IPS DF 4.7 (cell line): ENCODE measurements around the gene MCM3.

ENCODE experiments used
- DNase-seq: peaks from one replicate; pipeline ENCODE4 v3.0.0-alpha.2; 2013; ENCODE audit warnings: low spot score; ENCODE audit errors: extremely low read depth

Gene MCM3

GRCh38 chr6:52251113-52251512 is 33.4 kb downstream of the MCM3 start:
- no peak for DNase-seq

DNA sequence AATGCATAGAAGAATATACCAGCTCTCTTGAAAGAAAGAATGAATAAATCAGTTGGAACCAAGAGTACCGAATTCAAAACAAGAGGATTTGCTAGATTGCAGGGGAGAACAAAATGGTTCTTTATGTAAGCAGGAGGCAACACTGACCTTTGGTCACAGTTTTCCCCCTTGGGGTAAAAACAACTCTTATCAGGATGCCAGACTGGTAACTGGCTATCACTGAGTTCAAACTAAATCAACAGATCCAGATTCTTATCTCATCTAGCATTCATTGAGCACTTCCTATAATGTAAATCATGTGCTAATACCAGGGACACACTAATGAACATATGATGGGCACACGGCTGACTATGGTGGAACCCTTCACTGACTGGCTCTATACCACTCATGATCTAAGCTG is 35.5 kb downstream of the MCM3 start:
- no peak for DNase-seq

DNA sequence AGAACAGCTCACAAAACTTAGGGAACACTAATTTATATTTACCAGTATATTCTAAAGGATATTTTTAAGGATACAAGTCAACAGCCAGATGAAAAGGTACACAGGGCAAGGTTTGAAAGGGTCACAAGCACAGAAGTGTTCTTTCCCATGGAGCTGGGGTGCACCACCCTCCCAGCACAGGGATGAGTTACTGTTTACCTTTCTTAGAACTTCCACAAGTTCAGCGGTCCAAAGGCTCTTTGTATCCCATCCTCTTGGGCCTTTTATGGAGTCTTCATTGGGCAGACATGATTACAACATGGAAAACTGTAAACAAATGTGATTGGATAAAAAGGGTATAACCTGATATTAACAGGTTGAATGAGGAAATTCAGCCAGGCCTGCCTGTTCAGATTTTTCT is 39.1 kb downstream of the MCM3 start:
- no peak for DNase-seq

- no peak for DNase-seq
These were observed 40.1 kb downstream of the MCM3 start, which contains the start of gene IL17F for GRCh38 chr6:52244400-52244799. TSS of gene IL17F (minus strand) at chr6:52244500. CDS start at chr6:52244429, 71 bp downstream.

- DNase-seq = no peak
These were observed 41.2 kb downstream of the MCM3 start for GRCh38 chr6:52243282-52243893.

GRCh38 chr6:52241819-52242218 is 42.7 kb downstream of the MCM3 start:
- DNase-seq = no peak

DNA sequence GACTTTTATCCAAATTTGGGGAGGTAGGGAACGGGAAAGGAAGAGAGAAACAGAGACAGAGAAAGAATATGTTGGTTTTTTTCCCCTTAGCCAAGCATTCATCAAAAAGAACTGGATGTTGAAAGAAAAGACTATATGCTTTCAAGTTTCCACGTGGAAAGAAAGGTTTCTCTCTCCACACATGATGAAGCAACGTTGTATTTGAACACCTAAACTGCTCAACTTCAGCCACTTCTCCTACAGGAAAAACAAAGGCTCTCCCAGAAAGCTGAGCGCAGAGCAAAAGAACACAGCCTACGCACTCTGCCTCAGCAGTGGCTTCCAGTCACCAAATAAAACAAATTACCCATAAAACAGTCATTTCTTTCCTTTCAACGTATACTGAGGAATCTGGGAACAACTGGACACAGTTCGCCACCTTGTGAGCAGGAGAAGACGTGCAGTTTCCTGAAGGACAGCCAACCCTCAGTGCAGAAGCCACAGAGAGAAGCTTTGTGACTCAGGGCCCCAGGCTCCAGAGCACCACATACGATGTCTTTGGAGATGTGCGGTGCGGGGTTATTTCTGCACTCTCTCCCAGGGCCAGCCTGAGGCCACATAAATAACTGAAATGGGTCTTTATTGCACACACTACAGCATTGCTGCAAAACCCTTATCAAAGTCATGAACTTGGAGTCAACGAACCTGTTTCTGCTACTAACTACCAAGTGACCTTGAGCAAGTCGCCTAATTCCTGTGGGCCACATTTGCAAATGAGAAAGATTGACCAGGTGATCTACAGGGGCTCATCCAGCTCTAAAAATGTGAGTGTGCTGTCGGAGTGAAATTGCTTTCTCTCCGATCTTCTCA is 50.3 kb downstream of the MCM3 start:
- DNase-seq = peak; percentile 56

DNA sequence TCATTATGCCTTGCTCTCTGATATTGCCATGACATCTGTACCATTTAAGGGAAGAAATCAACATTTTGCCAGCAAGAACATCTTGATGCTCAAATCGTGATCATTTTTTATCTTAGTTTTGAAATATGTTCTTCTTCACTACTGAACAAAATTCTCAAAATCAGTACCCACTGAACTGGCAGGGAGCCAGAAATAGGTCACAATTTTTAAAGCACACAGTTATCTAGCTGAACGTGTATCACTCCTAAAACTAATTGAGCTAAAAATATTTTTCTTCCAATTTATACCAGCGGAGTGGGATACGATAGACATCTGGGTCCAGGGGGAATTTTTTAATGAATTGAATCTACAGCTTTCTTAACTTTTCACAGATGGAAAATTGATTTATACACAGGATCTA is 51.5 kb downstream of the MCM3 start:
- DNase-seq = no peak

DNA sequence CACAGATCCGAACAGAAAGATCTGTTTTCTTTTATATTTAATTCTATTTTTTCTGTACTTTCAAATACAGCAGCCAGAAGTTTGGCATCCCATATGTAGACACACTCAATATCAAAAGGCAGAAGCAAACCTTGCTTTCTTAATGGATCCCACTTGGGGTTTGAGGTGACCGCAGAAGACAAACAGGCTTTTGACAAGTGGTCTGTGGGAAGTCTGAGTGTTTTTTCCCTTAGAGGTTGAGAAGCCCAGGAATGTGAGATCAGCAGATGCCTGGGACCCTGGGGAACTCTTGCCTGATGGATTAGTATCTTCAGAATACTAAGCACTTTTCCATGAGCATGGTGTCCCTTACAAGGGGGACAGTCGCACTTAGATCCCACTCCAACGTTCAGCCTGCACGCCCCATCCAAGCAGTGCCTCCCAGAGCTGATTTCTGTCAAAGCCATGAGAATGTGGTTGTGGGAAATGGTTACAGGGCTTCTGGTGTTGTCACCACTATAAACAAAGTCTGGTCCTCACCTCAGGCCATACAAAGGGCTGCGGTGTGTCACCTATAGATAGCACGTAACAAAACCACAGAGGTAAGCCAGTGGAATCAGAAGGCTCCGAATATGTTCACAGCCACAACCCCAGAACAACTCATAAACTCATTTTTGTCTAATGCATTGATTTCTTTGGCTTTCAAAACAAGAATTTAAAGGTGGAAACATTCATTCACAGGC is 53.0 kb downstream of the MCM3 start:
- no peak for DNase-seq

GRCh38 chr6:52230685-52231084 is 53.9 kb downstream of the MCM3 start:
- DNase-seq = no peak

GRCh38 chr6:52227495-52227894 is 57.0 kb downstream of the MCM3 start:
- no peak for DNase-seq

- DNase-seq = no peak
These were observed 63.2 kb downstream of the MCM3 start for GRCh38 chr6:52221302-52221701.

- DNase-seq = no peak
These were observed 66.8 kb downstream of the MCM3 start for GRCh38 chr6:52217761-52218160.

GRCh38 chr6:52216932-52217575 is 67.5 kb downstream of the MCM3 start:
- no peak for DNase-seq

DNA sequence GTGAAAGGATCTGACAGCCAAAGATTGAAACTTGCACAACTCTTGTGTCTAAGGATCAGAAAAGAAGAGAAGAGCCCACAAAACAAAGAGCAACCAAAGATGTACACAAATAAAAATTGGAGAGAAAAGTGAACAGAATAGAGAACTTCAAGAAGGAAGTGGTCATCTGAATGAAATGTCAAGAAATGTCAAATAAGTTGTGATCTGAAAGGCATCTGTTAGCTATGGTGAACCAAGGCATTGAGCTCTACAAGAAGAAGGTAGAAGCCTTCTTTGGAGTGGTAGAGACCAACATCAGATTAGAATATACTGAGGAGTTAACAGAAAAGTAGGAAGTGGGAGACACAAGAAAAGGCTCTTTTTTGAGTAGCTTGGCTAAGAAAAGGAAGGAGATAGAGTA is 68.8 kb downstream of the MCM3 start:
- no peak for DNase-seq
